H1 (cell line): ENCODE measurements around the gene DYNC1H1.

ENCODE experiments used
- CHD2 ChIP-seq: IDR thresholded peaks from 2 replicates; pipeline ENCODE4 v1.6.1; 2012; ENCODE audit warnings: low read length, improper control_type of control experiment
- CTCF ChIP-seq, 3 experiments: IDR thresholded peaks; 1 replicate in 2 of 3; 2 replicates in 1 of 3; pipeline versions ENCODE4 v1.5.1 to v1.6.1; 2011; ENCODE audit warnings: low read length in 3 of 3, mild to moderate bottlenecking in 3 of 3, inconsistent platforms in 2 of 3, low read depth in 1 of 3, moderate library complexity in 1 of 3; ENCODE audit not compliant: insufficient read depth in 1 of 3; ENCODE audit errors: control extremely low read depth in 1 of 3
- EP300 ChIP-seq, 2 experiments: IDR thresholded peaks; 1 replicate in 1 of 2; 2 replicates in 1 of 2; pipeline ENCODE4 v1.6.1; 2011 to 2012; ENCODE audit warnings: low read depth in 2 of 2, low read length in 2 of 2, mild to moderate bottlenecking in 2 of 2, borderline replicate concordance in 1 of 2, inconsistent platforms in 1 of 2, moderate library complexity in 1 of 2
- GABPA ChIP-seq: IDR thresholded peaks from 2 replicates; pipeline ENCODE4 v1.6.1; 2011; ENCODE audit warnings: mild to moderate bottlenecking, low read length, moderate library complexity, borderline replicate concordance; ENCODE audit not compliant: insufficient read depth
- JUND ChIP-seq: IDR thresholded peaks from 2 replicates; pipeline ENCODE4 v1.6.1; 2011; ENCODE audit warnings: mild to moderate bottlenecking, improper control_type of control experiment, low read length
- PHF8 ChIP-seq: fragments of 200-600 bp; sonication (generic); conservative IDR thresholded peaks from 2 replicates; pipeline ENCODE4 v1.7.1; 2012; ENCODE audit warnings: low read depth, mild to moderate bottlenecking, inconsistent platforms, low read length, moderate library complexity
- POLR2AphosphoS5 ChIP-seq: IDR thresholded peaks from 2 replicates; pipeline ENCODE4 v1.6.1; 2011; ENCODE audit warnings: low read depth, low read length
- SIN3A ChIP-seq, 2 experiments: IDR thresholded peaks in 1 of 2; conservative IDR thresholded peaks in 1 of 2; 2 replicates each; pipeline ENCODE4 v1.6.1; 2011 to 2012; ENCODE audit warnings: low read length in 2 of 2, improper control_type of control experiment in 1 of 2, low read depth in 1 of 2, mild to moderate bottlenecking in 1 of 2
- SP1 ChIP-seq: IDR thresholded peaks from 2 replicates; pipeline ENCODE4 v1.6.1; 2011; ENCODE audit warnings: low read depth, low read length
- TAF1 ChIP-seq: IDR thresholded peaks from 2 replicates; pipeline ENCODE4 v1.6.1; 2011; ENCODE audit warnings: mild to moderate bottlenecking, low read depth, low read length

GRCh38 chr14:101963656-101964296, 597 bp upstream of the DYNC1H1 start:
- no peak for TF ChIP-seq POLR2AphosphoS5
- TF ChIP-seq CHD2 = no peak
- no peak for TF ChIP-seq CTCF (IDR thresholded peaks at IDR 0.05; ENCODE audit: control extremely low read depth in 1 of 3, insufficient read depth in 1 of 3, low read depth in 1 of 3, low read length in 3 of 3)
- TF ChIP-seq TAF1 = no peak
- TF ChIP-seq GABPA = no peak
- no peak for TF ChIP-seq SP1
- no peak for TF ChIP-seq PHF8
- TF ChIP-seq EP300 (IDR thresholded peaks at IDR 0.05; ENCODE audit: borderline replicate concordance in 1 of 2, low read depth in 2 of 2, low read length in 2 of 2) = no peak
- no peak for TF ChIP-seq JUND
- no peak for TF ChIP-seq SIN3A (conservative IDR thresholded peaks at IDR 0.05 in 1 of 2, IDR thresholded peaks at IDR 0.05 in 1 of 2; ENCODE audit: low read depth in 1 of 2, low read length in 2 of 2)
